Measurements from ENCODE around the gene LHX4.

- no peak for TF ChIP-seq POLR2AphosphoS2 (IDR thresholded peaks at IDR 0.05; ENCODE audit: low read depth, low read length)
- TF ChIP-seq HSF1 (IDR thresholded peaks at IDR 0.05; ENCODE audit: low read depth, low read length) = no peak
- TF ChIP-seq TAF1 (IDR thresholded peaks at IDR 0.05; ENCODE audit: borderline replicate concordance, low read depth, low read length) = no peak
- no peak for TF ChIP-seq SIX5 (IDR thresholded peaks at IDR 0.05; ENCODE audit: low read depth, low read length, severe bottlenecking)
- TF ChIP-seq EZH2 (IDR thresholded peaks at IDR 0.05; ENCODE audit: borderline replicate concordance, control insufficient read depth, low read depth, low read length) = no peak
These were observed 58.9 kb downstream of the LHX4 start for GRCh38 chr1:180288940-180289339.
